Bronchial epithelial cell (primary cell): ENCODE measurements around the gene RBM4. TPM values are rescaled to one million over a fixed set of nuclear protein-coding genes. Genes with fewer than 3 reads are reported as not detected.
"Not testable (repeated sequence)": the region's sequence is repeated elsewhere in the genome, so short reads cannot be mapped to it uniquely, and the experiment has no call there.

Source experiments
- DNase-seq: peaks from one replicate; pipeline ENCODE4 v3.0.0-alpha.2; 2010; ENCODE audit warnings: low read depth
- FAIRE-seq: peaks from 2 replicates; lab custom pipeline; 2011; peaks lifted over from hg19 to GRCh38; lab: Jason Lieb, UNC
- H3K27me3 ChIP-seq: 2 replicates; pipeline ENCODE4 v1.5.1; 2011; ENCODE audit warnings: low read length; ENCODE audit not compliant: control insufficient read depth, insufficient read depth
- H3K36me3 ChIP-seq: 2 replicates; pipeline ENCODE4 v1.5.1; 2011; ENCODE audit warnings: low read length; ENCODE audit not compliant: control insufficient read depth, insufficient read depth
- H3K4me3 ChIP-seq: 2 replicates; pipeline ENCODE4 v1.5.1; 2011; ENCODE audit warnings: mild to moderate bottlenecking, low read depth, low read length, control low read depth
- total RNA-seq: library from RNA; depleted of rRNA; stranded (reverse); fragments of >200 nt; gene quantifications from 2 replicates; pipeline ENCODE4 v1.2.1, GENCODE V29; 2014
- TF ChIP-seq, protein P1 (sequence below): IDR thresholded peaks from 2 replicates; pipeline ENCODE4 v1.5.1; 2011; ENCODE audit warnings: mild to moderate bottlenecking, moderate library complexity, low read length, control low read depth, inconsistent platforms; ENCODE audit not compliant: insufficient read depth, severe bottlenecking

RBM4 gene
- total RNA-seq, 1 donor from 2014 or later = 173 TPM

- no peak for FAIRE-seq
- DNase-seq = no peak
- peaks cover 17% of the 10 kb centered on the region for H3K36me3 ChIP-seq
- TF ChIP-seq, protein P1, sequence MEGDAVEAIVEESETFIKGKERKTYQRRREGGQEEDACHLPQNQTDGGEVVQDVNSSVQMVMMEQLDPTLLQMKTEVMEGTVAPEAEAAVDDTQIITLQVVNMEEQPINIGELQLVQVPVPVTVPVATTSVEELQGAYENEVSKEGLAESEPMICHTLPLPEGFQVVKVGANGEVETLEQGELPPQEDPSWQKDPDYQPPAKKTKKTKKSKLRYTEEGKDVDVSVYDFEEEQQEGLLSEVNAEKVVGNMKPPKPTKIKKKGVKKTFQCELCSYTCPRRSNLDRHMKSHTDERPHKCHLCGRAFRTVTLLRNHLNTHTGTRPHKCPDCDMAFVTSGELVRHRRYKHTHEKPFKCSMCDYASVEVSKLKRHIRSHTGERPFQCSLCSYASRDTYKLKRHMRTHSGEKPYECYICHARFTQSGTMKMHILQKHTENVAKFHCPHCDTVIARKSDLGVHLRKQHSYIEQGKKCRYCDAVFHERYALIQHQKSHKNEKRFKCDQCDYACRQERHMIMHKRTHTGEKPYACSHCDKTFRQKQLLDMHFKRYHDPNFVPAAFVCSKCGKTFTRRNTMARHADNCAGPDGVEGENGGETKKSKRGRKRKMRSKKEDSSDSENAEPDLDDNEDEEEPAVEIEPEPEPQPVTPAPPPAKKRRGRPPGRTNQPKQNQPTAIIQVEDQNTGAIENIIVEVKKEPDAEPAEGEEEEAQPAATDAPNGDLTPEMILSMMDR = no peak
- no peak overlapping the region for H3K4me3 ChIP-seq
- no peaks in the 10 kb centered on the region for H3K27me3 ChIP-seq
Measured at GRCh38 chr11:66631883-66632282, 6.6 kb upstream of the RBM4 start.

DNA sequence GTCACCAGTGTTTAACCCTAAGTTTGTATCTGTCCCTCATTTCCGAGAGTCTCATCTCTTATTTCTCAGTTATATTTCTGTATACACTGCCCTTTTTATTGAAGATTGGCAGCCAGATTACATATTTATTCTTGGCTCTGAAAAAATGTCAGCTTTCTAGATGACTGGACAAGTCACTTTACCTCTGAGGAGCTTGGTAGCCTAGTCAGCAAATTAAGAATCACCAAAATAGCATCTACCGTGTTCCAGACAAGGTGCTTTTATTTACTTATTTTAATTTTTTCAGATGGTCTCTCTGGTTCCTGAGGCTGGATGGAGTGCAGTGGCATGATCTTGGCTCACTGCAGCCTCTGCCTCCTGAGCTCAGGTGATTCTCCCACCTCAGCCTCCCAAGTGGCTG lies 5.6 kb upstream of the RBM4 start:
- no peak overlapping the region for H3K4me3 ChIP-seq
- DNase-seq (no peak), FAIRE-seq (no peak)
- TF ChIP-seq, protein P1 = no peak
- H3K27me3 ChIP-seq = no peaks in the 10 kb centered on the region
- peaks cover 9% of the 10 kb centered on the region for H3K36me3 ChIP-seq

DNA sequence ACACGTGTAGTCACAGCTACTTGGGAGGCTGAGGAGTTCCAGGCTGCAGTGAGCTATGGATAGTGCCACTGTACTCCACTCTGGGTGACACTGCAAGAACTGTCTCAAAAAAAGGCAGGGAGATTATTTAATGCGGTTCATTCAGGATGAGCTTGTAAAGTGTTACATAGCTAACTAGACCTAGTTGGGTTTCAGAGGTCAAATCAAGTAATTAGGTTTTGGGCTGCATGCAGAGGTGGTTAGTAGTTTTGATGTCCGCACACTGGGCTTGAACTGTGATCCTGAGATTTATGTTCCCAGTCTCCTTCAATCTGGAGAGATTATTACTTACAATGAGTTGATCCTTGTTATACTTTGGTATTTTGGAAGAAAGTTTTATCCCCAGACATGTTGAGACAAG lies 2.1 kb upstream of the RBM4 start:
- H3K4me3 ChIP-seq = no peak overlapping the region
- FAIRE-seq = no peak
- TF ChIP-seq, protein P1 = no peak
- no peaks in the 10 kb centered on the region for H3K27me3 ChIP-seq
- DNase-seq = peak; percentile 18
- peaks cover 6% of the 10 kb centered on the region for H3K36me3 ChIP-seq

GRCh38 chr11:66637557-66638176 lies 836 bp upstream of the RBM4 start:
- DNase-seq (no peak), FAIRE-seq (no peak)
- Histone ChIP-seq H3K4me3 (peak overlapping the region; percentile 28), H3K36me3 (peaks cover 6% of the 10 kb centered on the region), H3K27me3 (no peaks in the 10 kb centered on the region)
- TF ChIP-seq, protein P1 = no peak

GRCh38 chr11:66639066-66639813 lies 737 bp downstream of the RBM4 start:
- H3K27me3 ChIP-seq = no peaks in the 10 kb centered on the region
- peaks cover 15% of the 10 kb centered on the region for H3K36me3 ChIP-seq
- H3K4me3 ChIP-seq = peak overlapping the region; percentile 84
- DNase-seq (peak; percentile 38), FAIRE-seq (no peak)
- TF ChIP-seq, protein P1 = no peak

DNA sequence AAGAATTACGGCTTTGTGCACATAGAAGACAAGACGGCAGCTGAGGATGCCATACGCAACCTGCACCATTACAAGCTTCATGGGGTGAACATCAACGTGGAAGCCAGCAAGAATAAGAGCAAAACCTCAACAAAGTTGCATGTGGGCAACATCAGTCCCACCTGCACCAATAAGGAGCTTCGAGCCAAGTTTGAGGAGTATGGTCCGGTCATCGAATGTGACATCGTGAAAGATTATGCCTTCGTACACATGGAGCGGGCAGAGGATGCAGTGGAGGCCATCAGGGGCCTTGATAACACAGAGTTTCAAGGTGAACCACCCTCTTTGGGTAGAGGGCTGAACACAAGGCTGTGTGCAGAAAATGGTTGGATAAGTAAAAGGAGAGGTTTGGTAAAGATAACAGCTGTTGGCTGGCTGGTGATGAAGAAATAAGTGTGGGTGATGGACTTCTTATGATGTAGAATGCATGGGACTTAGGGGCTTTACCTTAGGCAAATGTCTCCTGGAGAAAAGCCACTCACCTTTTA lies 1.4 kb downstream of the RBM4 start:
- Histone ChIP-seq H3K36me3 (peaks cover 15% of the 10 kb centered on the region), H3K4me3 (peak overlapping the region; percentile 84)
- not testable (repeated sequence) for H3K27me3 ChIP-seq, DNase-seq
- peak; percentile 28 for FAIRE-seq
